Measurements from ENCODE around the gene CFAP221. TPM values are rescaled to one million over a fixed set of nuclear protein-coding genes. Genes with fewer than 3 reads are reported as not detected.

The CFAP221 gene
- not detected for total RNA-seq
- not detected for total RNA-seq (2013)

DNA sequence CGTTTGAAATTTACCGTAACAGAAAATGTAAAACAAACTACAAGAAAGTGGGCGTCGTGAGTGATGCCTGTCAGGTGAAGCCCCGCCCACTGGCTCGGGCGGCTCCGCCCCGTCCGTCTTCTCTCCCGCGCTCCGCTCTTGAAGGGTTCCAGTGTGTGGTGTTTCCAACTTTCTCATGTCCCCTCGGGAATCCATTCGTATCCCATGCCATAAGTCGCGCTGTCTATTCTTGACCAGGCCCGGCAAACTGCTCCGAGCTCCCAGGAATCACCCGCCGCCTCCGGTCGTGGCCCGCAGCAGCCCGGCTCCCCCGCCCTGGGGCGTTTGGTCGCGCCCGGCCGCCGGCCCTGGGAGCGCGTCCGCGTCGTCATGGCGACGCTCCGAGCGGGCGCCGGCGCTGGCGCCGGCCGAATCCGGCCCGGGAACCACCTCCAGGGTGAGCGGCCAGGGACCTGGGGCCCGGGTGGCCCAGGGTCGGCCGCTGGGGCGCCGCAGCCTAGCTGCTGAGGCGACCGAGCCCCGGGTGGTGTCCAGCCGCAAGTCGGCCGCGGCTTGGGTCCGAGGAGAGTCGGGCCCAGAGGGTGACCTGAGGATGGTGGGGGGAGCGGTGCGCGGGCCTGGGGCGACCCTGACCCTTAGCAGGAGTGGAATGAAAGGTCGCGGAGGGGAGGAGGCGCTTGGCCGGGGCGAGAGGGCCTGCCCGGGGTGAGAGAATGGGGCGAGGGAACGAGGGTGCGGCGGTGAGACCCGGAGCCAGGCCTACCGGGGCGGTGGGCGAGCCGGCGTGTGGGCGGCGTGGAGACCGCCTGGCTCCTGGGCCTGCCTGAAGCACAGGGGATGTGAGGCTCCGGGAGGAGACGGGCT is at the start of gene CFAP221:
TSS of gene CFAP221 (plus strand) at position 375 of the 864 bp plus-strand sequence. CDS start 1,683 bp downstream, outside the sequence.
- intact Hi-C loops (cut with micrococcal nuclease) = no loop called here
- ATAC-seq (peak; percentile 64 to 79 (median 65)), DNase-seq (peak; percentile 15 to 24)
- no peak within 1 kb of the TSS for H3K4me3 ChIP-seq (ENCODE audit: low read length)
- H3K9me3 ChIP-seq (ENCODE audit: control insufficient read depth, insufficient read depth, low read length) = no peaks in the 10 kb centered on the region
- peaks cover 35 to 63% of the 10 kb centered on the region in 2 donors for H3K27me3 Mint-ChIP-seq (ENCODE audit: low read depth in 2 of 2)
- H3K4me1 ChIP-seq (ENCODE audit: control insufficient read depth, insufficient read depth, low read length) = peaks cover 6% of the 10 kb centered on the region
- TF ChIP-seq, protein P1, sequence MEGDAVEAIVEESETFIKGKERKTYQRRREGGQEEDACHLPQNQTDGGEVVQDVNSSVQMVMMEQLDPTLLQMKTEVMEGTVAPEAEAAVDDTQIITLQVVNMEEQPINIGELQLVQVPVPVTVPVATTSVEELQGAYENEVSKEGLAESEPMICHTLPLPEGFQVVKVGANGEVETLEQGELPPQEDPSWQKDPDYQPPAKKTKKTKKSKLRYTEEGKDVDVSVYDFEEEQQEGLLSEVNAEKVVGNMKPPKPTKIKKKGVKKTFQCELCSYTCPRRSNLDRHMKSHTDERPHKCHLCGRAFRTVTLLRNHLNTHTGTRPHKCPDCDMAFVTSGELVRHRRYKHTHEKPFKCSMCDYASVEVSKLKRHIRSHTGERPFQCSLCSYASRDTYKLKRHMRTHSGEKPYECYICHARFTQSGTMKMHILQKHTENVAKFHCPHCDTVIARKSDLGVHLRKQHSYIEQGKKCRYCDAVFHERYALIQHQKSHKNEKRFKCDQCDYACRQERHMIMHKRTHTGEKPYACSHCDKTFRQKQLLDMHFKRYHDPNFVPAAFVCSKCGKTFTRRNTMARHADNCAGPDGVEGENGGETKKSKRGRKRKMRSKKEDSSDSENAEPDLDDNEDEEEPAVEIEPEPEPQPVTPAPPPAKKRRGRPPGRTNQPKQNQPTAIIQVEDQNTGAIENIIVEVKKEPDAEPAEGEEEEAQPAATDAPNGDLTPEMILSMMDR (IDR thresholded peaks at IDR 0.05) = no peak
- no peaks in the 10 kb centered on the region for H3K36me3 ChIP-seq (ENCODE audit: control insufficient read depth, insufficient read depth, low read length)
- no peaks in the 10 kb centered on the region for H3K9me3 Mint-ChIP-seq
- peaks cover 31% of the 10 kb centered on the region for H3K27me3 ChIP-seq (ENCODE audit: control insufficient read depth, insufficient read depth, low read length)
- peak within 1 kb of the TSS; percentile 79 for H3K4me3 Mint-ChIP-seq
- H3K36me3 Mint-ChIP-seq = peaks cover 7% of the 10 kb centered on the region
- no peak within 1 kb of the TSS for H3K27ac ChIP-seq (ENCODE audit: low read length)
- 7% methylated on average over 89 of the region's 89 CpGs for WGBS (ENCODE audit: insufficient coverage)
- no peak within 1 kb of the TSS for H3K27ac Mint-ChIP-seq
- peaks cover 0 to 5% of the 10 kb centered on the region in 2 donors for H3K4me1 Mint-ChIP-seq

DNA sequence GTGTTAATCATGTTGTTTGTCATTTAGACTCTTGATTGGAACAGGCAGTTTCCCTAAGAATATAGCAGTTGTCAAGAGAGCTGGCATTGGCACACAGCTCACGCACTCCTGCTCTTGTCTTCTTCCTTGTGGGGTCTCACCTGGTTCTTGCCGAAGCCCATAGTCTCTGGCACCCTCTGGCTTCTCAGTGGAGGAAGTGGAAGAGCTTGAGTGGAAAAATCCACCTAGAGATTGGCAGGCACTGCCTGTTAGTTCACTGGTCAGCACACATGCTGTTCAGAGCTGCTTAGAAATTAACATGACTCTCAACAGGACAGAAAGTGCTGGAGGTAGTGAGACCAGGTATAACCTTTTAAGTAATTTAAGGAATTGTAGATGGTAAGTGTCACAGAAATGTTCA is 48.3 kb upstream of the CFAP221 start:
- DNase-seq (no peak), ATAC-seq (no peak)
- Mint-ChIP-seq H3K4me3 (no peak overlapping the region), H3K27ac (no peak overlapping the region), H3K9me3 (peaks cover 0 to 6% of the 10 kb centered on the region in 2 donors), H3K4me1 (no peaks in the 10 kb centered on the region), H3K27me3 (ENCODE audit: low read depth in 2 of 2) (peaks cover 18 to 25% of the 10 kb centered on the region in 2 donors), H3K36me3 (peaks cover 12% of the 10 kb centered on the region)
- Histone ChIP-seq H3K9me3 (ENCODE audit: control insufficient read depth, insufficient read depth, low read length) (no peaks in the 10 kb centered on the region), H3K27me3 (ENCODE audit: control insufficient read depth, insufficient read depth, low read length) (peaks cover 2% of the 10 kb centered on the region), H3K27ac (ENCODE audit: low read length) (no peak overlapping the region), H3K4me1 (ENCODE audit: control insufficient read depth, insufficient read depth, low read length) (no peaks in the 10 kb centered on the region), H3K36me3 (ENCODE audit: control insufficient read depth, insufficient read depth, low read length) (no peaks in the 10 kb centered on the region), H3K4me3 (ENCODE audit: low read length) (no peak overlapping the region)
- TF ChIP-seq, protein P1 (IDR thresholded peaks at IDR 0.05) = no peak
- intact Hi-C loops (cut with micrococcal nuclease) = no loop called here
- WGBS (ENCODE audit: insufficient coverage) = 81% methylated on average over 2 of the region's 2 CpGs

DNA sequence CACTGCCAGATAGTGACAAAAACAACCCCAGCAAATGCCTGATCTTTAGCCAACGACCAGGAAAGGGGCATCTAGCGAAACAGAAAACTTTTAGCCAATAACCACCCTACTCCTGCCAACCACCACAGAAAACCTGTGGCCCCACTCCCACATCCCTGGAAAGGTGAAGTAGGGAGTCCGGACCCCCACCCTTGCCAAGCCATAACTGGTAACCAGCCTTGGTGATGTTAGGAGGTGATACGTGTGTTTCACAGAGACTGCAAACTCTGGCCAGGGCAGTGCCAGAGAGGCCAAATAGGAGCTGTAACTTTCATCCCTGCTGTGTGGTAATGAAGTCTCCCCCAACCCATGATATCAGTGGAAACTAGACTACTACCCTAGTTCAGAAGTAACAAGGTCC is 47.6 kb upstream of the CFAP221 start:
- peaks cover 4 to 6% of the 10 kb centered on the region in 2 donors for H3K9me3 Mint-ChIP-seq
- H3K4me1 ChIP-seq (ENCODE audit: control insufficient read depth, insufficient read depth, low read length) = no peaks in the 10 kb centered on the region
- H3K4me3 Mint-ChIP-seq = no peak overlapping the region
- H3K27ac Mint-ChIP-seq = no peak overlapping the region
- DNase-seq (no peak), ATAC-seq (no peak)
- peaks cover 12% of the 10 kb centered on the region for H3K36me3 Mint-ChIP-seq
- no peak overlapping the region for H3K4me3 ChIP-seq (ENCODE audit: low read length)
- no peaks in the 10 kb centered on the region for H3K36me3 ChIP-seq (ENCODE audit: control insufficient read depth, insufficient read depth, low read length)
- H3K27me3 Mint-ChIP-seq (ENCODE audit: low read depth in 2 of 2) = peaks cover 24 to 25% of the 10 kb centered on the region in 2 donors
- H3K9me3 ChIP-seq (ENCODE audit: control insufficient read depth, insufficient read depth, low read length) = no peaks in the 10 kb centered on the region
- TF ChIP-seq, protein P1 (IDR thresholded peaks at IDR 0.05) = no peak
- 79% methylated on average over 3 of the region's 4 CpGs for WGBS (ENCODE audit: insufficient coverage)
- H3K4me1 Mint-ChIP-seq = no peaks in the 10 kb centered on the region
- peaks cover 2% of the 10 kb centered on the region for H3K27me3 ChIP-seq (ENCODE audit: control insufficient read depth, insufficient read depth, low read length)
- intact Hi-C loops (cut with micrococcal nuclease) = no loop called here
- no peak overlapping the region for H3K27ac ChIP-seq (ENCODE audit: low read length)

Data from natural killer cell (primary cell).